Activated T-cell treated with anti-CD3 and anti-CD28 coated beads for 24 hours (primary cell): ENCODE results near the gene RILP.

Experiments used
- DNase-seq: peaks from one replicate; pipeline ENCODE4 v3.0.0-alpha.2; 2020; ENCODE audit warnings: low read depth

RILP gene

DNA sequence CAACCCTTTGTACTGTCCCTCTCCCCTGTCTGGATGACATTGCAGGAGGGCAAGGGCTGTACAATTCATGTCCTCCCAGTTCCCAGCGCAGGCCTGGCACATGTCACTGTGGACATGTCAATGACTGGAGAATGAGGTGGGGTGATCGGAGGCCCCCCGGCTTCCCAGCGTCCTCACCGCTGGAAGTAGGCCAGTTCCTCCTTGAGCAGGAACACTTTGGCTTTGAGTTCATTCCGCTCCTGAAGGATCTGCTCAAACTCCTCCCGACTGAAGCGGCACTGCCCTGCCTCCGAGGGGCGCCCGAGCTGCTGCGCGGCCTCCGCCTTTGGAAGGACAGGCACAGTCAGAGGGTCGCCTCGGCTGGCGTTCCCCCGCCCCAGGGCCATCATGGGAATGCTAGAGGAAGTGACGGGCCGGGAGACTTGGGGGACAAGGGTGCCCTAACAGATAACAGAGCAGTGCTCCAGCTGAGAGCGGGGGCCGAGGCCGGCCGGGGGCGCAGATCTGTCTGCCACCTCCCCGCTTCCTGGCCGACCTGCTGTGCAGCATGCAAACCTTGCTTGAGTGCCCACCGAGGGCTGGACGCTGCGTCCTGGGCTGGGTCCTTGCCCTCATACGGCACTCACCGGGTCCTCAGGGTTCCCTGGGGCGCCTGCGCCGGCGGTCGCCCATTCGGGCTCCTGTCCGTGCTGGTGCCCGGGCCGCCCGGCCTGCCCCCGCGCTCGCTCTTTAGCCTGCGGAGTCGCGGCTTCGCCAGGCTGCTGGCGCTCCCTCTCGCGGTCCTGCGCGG, 1.3 kb downstream of the RILP start:
- no peak for DNase-seq

DNA sequence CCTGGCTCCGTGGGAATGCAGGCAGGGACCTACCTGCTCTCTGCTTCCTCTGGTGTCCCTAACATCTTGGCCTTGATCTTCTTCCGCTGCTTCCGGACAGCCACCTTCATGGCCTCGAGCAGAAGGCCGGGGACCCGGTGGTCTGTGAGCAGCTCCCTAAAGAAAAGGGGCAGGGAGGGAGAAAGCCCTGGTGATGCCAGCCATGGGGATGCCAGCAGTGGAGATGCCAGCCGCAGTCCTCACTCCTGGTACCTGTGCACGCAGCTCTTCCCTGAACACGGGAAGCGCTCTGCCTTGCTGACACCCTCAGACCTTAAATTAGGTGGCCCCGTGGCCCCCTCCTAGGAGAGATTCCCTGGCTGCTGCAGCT, 1.9 kb downstream of the RILP start:
- no peak for DNase-seq

DNA sequence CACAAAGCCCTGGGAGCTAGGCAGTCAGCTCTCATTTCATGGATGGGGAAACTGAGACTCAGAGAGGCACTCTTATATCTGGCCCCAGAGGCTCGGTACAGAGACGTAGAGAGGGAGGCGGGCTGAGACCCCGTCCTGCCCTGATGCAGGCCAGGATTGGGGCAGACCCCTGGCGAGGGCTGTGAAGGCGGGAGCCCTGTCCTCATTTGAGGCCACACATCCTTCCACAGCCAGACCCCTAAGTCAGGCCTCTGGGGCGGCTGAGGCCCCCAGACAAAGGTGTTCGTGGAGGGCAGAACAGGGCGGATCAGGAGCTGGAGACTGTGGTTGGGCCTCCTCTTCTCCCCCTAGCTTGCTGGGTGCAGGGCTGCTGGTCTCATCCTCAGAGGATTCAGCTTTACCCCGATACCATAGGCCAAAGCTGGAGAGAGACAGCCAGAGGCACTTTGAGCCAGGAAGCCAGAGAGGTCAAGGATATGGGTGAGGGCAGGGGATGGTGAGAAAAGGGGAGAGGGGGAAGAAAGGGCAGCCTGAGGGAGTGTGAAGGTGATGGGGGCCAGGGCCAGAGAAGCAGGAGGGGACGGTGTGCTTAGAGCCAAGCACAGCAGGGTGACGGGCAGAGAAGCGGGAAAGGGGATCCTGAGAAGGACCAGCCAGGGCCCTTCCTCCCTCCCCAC, 3.3 kb downstream of the RILP start:
- no peak for DNase-seq

DNA sequence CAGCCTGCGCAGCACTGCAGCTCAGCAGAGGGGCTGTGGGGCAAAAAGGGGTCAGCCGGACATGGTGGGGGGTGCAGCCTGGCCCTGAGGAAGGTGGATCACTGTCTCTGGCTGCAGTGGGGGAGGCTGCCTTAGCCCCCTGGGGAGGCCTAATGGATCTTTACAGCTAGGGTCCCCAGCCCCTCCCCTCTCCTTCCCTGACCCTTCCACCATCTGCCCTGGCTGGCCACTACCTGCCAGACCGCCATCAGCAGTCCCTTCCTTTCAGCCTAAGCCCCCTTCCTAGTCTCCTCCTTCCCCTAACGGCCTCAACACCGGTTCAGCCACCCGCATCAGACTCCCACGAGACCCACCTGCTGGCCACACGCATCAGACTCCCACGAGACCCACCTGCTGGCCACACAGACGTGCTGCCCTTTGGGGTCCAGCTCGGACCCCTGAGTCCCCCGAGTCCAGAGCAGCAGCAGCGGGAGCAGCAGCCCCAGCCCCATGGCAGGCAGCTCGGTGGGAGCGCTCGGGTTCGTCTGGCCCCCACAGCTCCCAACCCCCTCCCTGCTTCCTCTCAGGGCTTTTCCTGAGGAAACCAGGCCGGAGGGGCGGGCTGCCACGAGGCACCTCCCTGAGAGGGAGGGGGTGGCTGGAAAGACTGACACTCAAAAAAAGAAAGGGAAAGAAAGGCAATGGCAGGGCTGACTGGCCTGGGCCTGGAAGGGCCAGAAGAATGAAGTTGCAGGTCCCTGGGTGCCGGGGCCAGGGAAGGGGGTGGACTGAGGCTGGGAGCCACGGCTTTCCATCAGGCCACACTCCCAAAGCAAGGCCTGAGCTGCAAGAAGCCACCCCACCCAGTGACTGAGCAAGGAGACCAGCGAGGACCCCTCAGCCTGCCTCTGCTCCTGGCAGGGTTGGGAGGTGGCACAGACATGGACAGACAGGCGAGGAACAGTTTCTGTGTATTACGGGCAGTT, 4.2 kb downstream of the RILP start, which contains the start of gene SCARF1:
Gene SCARF1, minus strand, starts transcription at position 526 of the 965 bp plus-strand sequence. Its CDS starts 35 bp downstream, at position 491.
- DNase-seq, result no peak

DNA sequence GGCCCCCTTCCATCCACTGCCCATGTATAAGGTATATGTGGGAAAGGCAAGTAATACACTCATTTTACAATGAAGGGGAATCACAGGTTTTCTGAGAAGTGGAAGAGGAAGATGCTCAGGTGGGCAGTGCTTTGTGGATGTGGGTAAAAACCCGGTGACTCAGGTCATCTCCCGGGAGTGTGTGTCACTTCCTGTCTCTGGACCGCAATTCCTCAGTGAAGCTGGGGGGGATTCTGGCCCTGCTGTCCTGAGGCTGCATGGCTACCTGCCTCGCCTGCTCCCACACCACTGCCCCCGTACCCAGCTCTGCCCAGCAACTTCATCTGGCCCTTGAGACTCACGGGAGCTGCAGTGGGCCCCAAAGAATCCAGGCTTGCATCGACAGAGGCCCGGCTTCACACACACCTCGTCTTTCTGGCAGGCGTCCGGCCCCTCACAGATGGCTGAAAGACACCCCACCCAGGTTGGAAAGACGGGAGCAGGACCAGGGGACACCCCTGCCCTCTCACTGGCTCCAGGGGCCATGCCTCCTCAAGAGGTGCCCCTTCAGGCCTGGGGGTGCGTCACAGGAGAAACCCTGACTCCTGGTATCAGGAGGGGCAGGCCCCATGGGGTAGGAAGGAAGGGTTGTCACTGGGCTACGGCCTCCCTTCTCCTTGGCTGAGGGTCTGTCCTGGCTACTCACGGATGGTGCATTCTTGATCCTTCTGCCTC, 5.0 kb downstream of the RILP start:
- no peak for DNase-seq

DNA sequence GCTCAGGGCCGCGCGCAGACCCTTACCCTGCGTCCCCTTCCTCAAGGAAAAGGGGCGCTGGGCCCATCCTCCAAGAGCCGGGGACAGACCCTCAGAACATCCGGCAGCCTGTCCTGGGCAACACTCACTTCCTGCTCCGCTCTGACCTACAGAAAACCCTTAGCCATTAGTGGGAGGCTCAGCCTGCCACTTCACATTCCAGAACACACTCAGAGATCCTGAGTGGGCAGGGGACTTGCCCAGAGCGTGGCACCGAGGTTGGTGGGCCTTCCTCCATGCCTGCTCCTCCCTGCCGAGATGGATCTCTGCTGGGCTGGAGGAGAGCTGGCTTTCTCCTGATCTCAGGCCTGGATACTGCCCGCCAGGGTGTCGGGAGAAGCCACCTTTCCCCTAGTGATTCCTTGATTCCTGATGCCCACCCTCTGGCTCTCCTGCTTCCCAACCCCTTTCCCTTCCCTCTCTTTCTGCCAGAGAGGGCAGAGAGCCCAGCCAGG, 5.6 kb downstream of the RILP start:
- DNase-seq, result no peak

DNA sequence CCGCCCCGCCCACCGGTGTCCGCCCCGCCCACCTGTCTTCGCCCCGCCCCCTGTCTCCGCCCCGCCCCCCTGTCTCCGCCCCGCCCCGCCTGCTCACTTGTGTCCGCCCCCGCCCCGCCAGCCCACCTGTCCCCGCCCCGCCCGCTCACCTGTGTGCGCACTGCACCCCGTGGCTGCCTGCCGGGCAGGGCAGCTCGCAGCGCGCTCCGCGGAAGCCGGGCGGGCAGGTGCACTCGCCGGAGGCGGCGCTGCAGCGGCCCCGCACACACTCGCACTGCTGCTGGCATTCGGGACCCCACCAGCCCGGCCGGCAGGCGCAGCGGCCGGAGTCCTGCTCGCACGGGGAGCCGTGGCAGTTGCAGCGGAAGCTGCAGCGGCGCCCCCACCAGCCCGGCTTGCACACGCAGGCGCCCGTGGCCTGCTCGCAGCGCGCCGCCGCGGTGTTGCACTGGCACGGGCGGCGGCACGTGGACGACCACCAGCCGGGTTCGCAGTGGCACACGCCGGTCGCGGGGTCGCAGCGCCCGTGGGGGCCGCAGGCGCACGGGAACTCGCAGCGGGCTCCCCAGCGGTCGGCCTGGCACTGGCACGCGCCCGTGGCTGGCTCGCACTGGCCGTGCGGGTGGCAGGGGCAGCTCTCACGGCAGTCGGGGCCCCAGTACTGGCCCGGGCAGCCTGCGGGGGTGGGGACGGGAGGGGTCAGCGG, 6.2 kb downstream of the RILP start:
- no peak for DNase-seq

DNA sequence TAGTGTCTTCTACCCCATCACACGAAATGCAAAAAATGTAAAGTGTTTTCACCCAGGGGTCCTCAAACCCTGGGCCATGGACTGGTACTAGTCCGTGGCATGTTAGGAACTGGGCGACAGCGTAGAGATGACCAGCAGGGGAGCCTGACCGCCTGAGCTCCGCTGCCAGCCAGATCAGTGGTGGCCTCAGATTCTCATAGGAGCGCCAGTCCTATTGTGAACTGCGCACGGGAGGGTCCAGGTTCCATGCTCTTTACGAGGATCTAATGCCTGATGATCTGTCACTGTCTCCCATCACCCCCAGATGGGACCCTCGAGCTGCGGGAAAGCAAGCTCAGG, 8.6 kb downstream of the RILP start:
- DNase-seq, result no peak

DNA sequence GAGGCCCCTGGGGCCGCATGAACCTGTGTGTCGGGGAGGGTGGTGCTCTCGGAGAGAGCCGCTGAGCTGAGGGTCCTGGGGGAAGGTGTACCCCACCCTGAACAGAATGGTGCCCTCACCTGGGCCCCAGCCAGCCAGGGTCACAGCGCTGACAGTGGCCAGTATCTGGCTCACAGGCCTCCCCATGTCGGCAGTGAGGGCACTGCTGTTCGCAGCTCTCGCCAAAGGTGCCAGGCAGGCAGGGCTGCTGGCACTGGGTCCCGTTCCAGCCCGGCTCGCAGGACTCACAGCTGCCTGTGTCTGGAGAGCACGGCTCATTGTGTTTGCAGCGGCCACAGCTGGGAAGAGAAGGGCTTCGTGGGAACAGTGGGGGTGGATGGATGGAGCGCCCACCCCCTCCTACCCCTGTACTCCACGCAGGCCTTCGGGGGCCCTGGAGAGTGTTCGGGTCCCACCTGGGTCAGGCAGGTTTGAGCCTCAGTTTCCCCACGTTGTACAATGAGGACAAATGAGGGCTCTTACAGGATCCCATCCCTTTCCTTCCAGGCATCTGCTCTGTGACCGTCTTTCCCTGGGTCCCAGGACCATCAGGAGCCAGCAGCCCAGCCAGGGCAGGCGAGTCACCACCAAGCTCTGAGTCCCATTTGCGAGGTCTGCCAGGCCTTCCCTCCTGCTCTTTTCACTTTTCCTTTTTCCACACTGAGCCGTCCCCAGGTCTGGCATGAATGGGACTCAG, 9.2 kb downstream of the RILP start:
- no peak for DNase-seq

DNA sequence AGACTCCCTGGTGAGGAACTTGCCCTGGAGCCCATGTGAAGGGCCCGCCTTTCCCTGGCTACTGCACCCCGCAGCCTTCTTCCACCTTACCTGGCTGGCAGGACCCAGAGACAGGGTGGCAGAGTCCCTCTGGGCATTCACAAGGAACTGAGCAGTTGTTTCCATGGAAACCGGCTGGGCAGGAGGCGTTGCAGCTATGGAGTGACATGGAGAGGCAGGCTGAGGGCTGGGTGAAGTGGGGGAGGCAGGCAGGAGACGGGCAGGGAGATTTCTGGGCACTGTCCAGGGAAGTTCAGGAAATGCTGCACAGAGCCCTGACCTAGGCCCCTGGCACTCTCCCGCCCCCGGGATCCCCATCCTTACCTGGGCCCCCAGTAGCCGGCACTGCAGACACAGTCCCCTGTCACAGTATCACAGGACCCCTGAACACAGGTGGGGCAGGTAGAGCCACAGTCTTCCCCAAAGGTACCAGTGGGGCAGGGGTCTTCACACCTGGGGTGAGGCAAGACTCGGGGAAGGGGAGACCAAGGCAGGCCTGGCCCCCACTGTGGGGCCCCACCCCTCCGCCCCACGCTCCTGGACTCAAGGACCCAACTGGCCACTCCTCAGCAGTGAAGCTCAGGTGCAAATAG, 10.0 kb downstream of the RILP start:
- no peak for DNase-seq

DNA sequence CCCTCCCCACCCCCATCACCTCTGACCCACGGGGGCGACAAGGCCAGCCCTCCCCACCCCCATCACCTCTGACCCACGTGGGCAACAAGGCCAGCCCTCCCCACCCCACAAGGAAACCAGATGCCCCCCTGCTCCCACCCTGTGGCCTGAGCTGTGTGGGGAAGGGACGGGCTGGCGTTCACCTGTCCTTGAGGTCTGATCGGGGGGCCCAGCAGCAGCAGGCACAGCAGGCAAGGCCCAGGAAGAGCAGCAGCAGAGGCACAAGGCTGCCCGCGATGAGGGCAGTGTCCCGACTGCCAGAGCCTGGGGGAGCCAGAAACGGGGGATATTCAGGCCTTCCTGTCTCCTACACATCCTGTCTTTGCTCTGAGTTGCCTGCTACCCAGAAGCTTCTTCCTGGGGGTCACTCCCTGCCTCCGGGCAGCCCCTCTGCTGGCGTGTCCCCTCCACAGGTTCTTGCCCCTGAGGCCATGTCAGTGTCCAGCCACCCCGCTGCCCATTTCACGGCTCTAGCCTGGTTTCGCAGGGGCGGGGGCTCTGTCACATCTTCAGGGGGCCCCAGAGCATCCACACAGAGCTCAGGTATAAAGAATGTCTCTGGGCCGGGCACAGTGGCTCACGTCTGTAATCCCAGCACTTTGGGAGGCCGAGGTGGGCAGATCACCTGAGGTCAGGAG, 10.9 kb downstream of the RILP start:
- no peak for DNase-seq

DNA sequence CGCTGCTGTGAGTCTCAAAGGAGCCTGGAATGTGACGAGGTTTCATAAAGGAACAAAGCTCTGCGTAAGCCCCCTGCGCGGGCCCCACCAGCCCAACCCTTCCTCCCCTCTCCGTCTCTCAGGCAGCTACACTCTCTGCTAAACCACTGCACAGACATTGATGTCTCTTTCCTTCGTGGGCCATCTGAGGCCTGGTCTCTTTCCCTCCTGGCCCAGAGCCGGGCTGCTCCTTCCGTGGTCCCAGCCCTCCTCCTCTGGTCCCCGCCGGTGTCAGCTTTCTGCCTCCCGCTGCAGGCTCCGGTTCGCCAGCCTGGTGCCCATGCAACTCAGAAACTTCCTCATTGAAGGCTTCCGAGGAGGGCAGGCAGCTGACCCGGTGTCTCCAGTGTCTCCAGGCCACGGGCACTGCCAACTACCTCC, 11.5 kb downstream of the RILP start:
- DNase-seq, result no peak

DNA sequence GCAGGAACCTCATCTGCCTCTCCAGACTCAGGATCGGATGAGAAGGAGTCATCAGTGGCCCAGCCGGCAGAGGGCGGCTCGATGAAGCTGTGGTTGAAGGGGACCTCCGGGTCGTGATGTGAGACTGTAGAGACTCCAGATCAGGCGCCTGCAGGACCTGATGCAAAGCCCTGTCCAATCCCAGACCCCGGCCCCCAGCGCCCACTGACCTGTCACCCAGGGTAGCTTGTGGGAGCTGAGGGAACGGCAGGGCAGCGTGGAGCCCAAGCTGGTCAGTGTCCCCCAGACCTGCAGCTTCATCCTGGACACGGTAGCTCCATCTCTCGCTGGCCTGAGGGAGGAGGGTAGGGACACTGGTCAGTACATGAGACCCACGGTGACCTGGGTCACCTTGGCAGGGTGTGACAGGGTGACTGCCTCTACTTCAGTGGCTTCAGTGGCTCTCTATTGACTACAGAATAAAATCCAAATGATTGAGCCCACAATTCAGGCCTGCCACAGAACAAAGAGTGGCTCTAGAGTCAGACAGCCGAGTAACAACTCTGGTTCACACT, 12.9 kb downstream of the RILP start:
- DNase-seq, result no peak

DNA sequence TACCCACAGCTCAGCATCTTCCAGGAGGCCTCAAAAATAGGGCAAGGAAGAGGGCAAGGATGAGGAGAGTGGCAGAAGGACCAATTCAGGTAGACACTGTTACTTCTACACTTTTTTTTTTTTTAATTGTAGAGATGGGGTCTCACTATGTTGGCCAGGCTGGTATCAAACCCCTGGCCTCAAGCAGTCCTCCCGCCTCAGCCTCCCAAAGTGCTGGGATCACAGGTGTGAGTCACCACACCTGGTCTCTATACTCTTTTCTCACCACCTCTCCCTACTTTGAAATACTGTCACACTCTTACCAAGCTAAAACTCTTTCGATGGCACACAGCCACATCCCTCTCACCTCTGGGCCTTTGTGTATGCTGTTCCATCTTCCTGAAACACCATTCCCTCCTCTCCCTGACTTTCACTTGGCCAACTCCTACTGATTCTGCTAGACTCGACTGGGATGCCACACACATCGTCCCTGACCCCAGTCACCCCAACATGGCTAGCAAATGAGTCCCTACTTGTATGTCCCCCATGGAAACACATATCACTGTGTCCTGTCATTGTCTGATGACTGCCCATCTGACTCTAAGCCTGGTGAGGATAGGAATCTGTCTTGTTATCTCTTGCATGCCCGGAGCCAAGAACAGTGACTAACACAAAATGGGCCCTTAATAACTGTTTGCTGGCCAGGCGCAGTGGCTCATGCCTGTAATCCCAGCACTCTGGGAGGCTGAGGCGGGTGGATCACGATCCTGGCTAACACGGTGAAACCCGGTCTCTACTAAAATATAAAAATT, 13.8 kb downstream of the RILP start:
- no peak for DNase-seq

DNA sequence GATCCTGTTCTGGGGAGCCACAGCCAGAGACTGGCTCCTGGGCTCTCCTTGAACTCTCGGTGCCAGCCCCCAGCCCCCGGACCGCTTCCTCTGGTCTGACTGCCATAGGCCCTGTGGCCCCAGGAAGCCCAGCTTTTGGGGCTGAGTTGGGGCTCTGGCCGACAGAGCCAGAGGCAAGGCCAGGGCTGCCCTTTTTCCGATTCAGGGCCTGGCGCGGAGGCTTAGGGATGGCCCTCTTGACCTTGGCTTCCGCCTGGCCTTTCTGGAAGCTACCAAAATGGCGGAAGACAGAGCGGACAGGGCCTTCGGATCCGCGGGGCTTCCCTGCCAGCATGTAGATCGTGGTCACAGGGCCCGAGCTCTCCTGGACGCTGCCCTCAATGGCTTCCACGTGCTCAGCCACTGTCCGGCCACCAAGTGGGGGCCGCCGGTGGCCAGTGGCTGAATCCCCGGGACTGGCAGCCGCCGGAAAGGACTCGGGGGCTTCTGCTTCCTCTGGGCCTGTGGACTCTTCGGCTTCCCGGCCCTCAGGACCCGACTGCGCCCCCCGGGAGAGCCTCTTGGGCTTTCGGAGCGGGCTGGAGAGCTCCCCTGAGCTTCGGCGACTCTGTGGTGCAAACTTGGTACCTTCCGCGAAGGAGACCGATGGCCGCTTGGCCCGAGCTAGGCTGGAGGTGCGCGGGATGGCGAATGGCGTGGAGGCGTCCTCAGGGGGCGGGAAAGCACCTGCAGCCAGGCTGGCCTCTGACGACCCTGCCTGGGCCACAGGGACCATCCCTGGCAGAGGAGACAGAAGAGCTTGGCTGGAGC, 14.6 kb downstream of the RILP start:
- DNase-seq, result no peak

DNA sequence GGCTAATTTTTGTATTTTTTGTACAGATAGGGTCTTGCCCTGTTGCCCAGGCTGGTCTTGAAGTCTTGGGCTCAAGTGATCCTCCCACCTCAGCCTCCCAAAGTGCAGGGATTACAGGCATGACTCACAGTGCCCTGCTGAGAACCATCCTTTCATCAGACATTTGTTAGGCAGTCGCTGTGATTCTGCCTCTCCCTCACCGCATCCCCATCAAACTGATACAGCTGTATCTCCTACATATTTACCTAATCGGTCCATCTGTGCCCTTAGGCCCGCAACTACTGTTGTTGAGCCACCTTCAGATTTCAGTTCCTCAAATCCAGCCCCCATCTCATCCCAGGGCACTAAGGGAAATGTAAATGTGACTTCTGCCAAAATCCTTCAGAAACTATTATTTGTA, 19.0 kb downstream of the RILP start:
- DNase-seq, result no peak
